ENCODE results near the gene MAN1C1.
A peak's percentile ranks its signal among the peaks of the same experiment; 100 is the strongest.
"Not testable (repeated sequence)": the region's sequence is repeated elsewhere in the genome, so short reads cannot be mapped to it uniquely, and the experiment has no call there.

Gene MAN1C1

GRCh38 chr1:25657883-25658760, 41.5 kb downstream of the MAN1C1 start:
- no peak for DNase-seq (ENCODE audit: low read depth)

GRCh38 chr1:25658791-25659431, 42.3 kb downstream of the MAN1C1 start:
- DNase-seq (ENCODE audit: low read depth) = no peak

GRCh38 chr1:25661043-25661815, 44.6 kb downstream of the MAN1C1 start:
- no peak for DNase-seq (ENCODE audit: low read depth)

- no peak for DNase-seq (ENCODE audit: low read depth)
Observed at GRCh38 chr1:25662061-25662460, 45.5 kb downstream of the MAN1C1 start.

- not testable (repeated sequence) for DNase-seq (ENCODE audit: low read depth)
Observed at GRCh38 chr1:25662959-25663358, 46.4 kb downstream of the MAN1C1 start.

GRCh38 chr1:25664357-25665199, 48.0 kb downstream of the MAN1C1 start:
- DNase-seq (ENCODE audit: low read depth) = no peak

- no peak for DNase-seq (ENCODE audit: low read depth)
Observed at GRCh38 chr1:25666460-25666859, 49.9 kb downstream of the MAN1C1 start.

- no peak for DNase-seq (ENCODE audit: low read depth)
Observed at GRCh38 chr1:25668931-25669573, 52.5 kb downstream of the MAN1C1 start.

GRCh38 chr1:25669781-25670567, 53.4 kb downstream of the MAN1C1 start:
- DNase-seq (ENCODE audit: low read depth) = no peak

- no peak for DNase-seq (ENCODE audit: low read depth)
Observed at GRCh38 chr1:25671929-25672328, 55.3 kb downstream of the MAN1C1 start.

- no peak for DNase-seq (ENCODE audit: low read depth)
Observed at GRCh38 chr1:25672763-25673409, 56.3 kb downstream of the MAN1C1 start.

GRCh38 chr1:25673456-25673855, 56.9 kb downstream of the MAN1C1 start:
- no peak for DNase-seq (ENCODE audit: low read depth)

GRCh38 chr1:25673962-25674806, 57.6 kb downstream of the MAN1C1 start:
- no peak for DNase-seq (ENCODE audit: low read depth)

- no peak for DNase-seq (ENCODE audit: low read depth)
Observed at GRCh38 chr1:25674807-25675084, 58.2 kb downstream of the MAN1C1 start.

- peak; percentile 69 for DNase-seq (ENCODE audit: low read depth)
Observed at GRCh38 chr1:25675729-25676476, 59.3 kb downstream of the MAN1C1 start.

GRCh38 chr1:25676488-25676887, 59.9 kb downstream of the MAN1C1 start:
- no peak for DNase-seq (ENCODE audit: low read depth)

GRCh38 chr1:25677193-25677773, 60.7 kb downstream of the MAN1C1 start:
- no peak for DNase-seq (ENCODE audit: low read depth)

- DNase-seq (ENCODE audit: low read depth) = no peak
Observed at GRCh38 chr1:25679171-25679570, 62.6 kb downstream of the MAN1C1 start.
